ENCODE measurements around the gene PEX12.
"Not testable (repeated sequence)": the region's sequence is repeated elsewhere in the genome, so short reads cannot be mapped to it uniquely, and the experiment has no call there.

The PEX12 gene

GRCh38 chr17:35596530-35597233, 18.3 kb upstream of the PEX12 start:
- H3K4me3 Mint-ChIP-seq, result no peak overlapping the region
- no peaks in the 10 kb centered on the region for H3K27me3 Mint-ChIP-seq
- peaks cover 28 to 48% of the 10 kb centered on the region in 2 donors for H3K36me3 Mint-ChIP-seq
- H3K9me3 Mint-ChIP-seq, result no peaks in the 10 kb centered on the region
- ATAC-seq (replicated peaks), result no peak
- no peaks in the 10 kb centered on the region for H3K4me1 Mint-ChIP-seq
- H3K27ac Mint-ChIP-seq, result no peak overlapping the region
- no peak for DNase-seq

DNA sequence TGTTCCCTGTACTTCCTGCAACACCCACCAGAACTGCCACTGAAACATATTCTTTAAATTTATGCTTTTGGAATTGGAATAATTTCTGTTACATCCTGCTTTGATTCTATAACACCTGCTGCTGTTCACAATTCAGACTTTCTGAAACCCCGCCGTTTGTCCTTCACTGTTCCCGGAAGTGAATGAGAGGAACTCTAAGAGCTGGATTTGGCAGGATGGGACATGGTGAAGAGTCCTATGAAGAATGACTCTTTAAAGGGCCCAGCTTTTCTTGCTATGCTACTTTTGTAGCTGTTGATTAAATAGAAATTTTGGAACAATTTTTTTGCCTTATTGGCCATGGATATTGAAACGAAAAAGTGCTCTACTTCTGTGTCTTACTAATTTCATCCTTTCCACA, 17.7 kb upstream of the PEX12 start:
- no peak for DNase-seq
- Mint-ChIP-seq H3K4me3 (no peak overlapping the region), H3K27ac (no peak overlapping the region), H3K9me3 (no peaks in the 10 kb centered on the region), H3K36me3 (peaks cover 28 to 48% of the 10 kb centered on the region in 2 donors), H3K4me1 (no peaks in the 10 kb centered on the region), H3K27me3 (no peaks in the 10 kb centered on the region)
- ATAC-seq (replicated peaks), result no peak

DNA sequence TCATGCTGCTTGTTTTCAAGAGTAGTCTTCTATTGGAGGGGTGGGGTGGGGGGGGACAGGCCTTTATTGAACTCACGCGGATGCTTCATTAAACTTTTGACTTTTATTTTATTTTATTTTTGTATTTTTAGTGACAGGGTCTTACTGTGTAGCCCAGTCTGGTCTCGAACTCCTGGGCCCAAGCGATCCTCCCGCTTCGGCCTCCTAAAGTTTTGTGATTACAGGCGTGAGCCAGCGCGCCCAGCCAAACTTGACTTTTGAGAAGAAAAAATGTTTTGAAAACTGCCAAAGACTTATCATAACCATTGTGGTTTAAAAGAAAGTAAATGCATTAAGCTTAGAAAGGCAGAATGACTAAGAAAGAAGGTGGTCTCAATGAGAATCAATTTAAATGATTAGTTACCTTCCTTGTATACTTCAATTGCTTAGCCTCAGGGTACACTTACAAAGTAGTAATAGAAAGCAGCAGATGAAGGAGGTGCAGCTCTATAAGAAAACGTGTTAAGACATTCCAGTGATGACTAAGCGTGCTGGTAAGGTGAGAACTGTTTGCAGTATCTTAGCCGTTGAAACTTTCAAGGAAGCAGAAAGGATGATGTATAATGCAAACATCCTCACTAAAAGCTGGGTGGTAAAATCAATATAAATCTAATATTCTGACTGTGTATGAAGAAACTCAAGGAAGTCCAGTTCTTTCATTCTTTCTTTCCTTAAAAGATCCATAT, 10.0 kb upstream of the PEX12 start:
- Mint-ChIP-seq H3K27me3 (no peaks in the 10 kb centered on the region), H3K4me3 (peak overlapping the region; percentile 91 to 93), H3K36me3 (peaks cover 4 to 9% of the 10 kb centered on the region in 2 donors), H3K9me3 (no peaks in the 10 kb centered on the region), H3K4me1 (peaks cover 12 to 32% of the 10 kb centered on the region in 2 donors), H3K27ac (peak overlapping the region; percentile 95)
- ATAC-seq (replicated peaks) (no peak), DNase-seq (no peak)

DNA sequence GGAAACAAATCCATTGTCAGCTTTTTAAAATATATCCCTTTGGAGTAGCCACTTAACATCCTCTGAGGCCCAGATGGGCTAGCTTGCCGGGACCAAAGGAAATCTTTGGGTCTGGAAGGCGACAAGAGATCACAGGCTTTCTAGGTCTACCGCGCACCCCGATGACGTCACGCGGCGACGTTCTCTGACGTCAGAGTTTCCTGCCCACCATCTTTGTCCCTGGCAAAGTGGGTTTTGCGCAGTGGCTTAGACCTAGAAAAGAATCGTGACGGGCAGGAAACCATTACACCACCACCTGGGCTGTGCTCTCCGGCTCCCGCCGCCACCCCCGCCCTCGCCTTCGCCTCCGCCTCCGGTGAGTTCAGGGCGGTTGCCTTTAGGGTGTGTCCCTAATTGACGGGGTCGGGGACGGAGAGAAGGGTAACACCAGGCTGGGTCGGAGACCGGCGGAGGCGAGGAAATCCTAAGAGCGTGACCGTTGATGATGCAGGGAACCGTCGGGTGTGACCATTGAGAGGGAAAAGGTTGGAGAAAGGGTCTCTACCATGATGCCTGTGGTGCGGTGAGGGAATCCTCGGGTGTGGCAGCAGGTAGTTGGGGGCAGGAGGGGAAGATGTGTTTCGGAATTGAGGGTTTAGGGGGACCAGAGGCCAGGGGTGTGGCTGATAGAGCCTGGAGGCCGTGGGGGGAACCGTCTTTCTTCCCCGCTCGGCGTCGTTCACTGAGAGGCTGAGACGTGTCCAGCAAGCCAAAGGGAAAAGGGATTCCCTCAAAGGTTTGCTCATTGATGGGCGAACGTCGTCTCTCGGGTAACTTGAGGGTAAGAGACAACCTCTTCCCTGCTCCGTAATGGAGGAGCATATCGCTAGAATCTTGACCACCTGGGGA, 8.9 kb upstream of the PEX12 start, which contains the start of gene AP2B1:
AP2B1 (plus strand) TSS at position 249 of the 888 bp plus-strand sequence. CDS start 6,709 bp downstream, outside the sequence.
- peak within 1 kb of the TSS; percentile 91 to 93 for H3K4me3 Mint-ChIP-seq
- peak; percentile 93 for DNase-seq
- peaks cover 4 to 9% of the 10 kb centered on the region in 2 donors for H3K36me3 Mint-ChIP-seq
- H3K9me3 Mint-ChIP-seq, result no peaks in the 10 kb centered on the region
- ATAC-seq (replicated peaks), result peak; percentile 97
- H3K27me3 Mint-ChIP-seq, result no peaks in the 10 kb centered on the region
- peaks cover 12 to 32% of the 10 kb centered on the region in 2 donors for H3K4me1 Mint-ChIP-seq
- H3K27ac Mint-ChIP-seq, result peak within 1 kb of the TSS; percentile 95

GRCh38 chr17:35586569-35587073, 8.2 kb upstream of the PEX12 start:
- no peaks in the 10 kb centered on the region for H3K27me3 Mint-ChIP-seq
- peaks cover 12 to 32% of the 10 kb centered on the region in 2 donors for H3K4me1 Mint-ChIP-seq
- peaks cover 4 to 9% of the 10 kb centered on the region in 2 donors for H3K36me3 Mint-ChIP-seq
- ATAC-seq (replicated peaks), result peak; percentile 6 to 7
- DNase-seq, result no peak
- peak overlapping the region; percentile 95 for H3K27ac Mint-ChIP-seq
- H3K4me3 Mint-ChIP-seq, result peak overlapping the region; percentile 91 to 93
- no peaks in the 10 kb centered on the region for H3K9me3 Mint-ChIP-seq

- DNase-seq, result no peak
- Mint-ChIP-seq H3K27me3 (no peaks in the 10 kb centered on the region), H3K4me3 (no peak overlapping the region), H3K4me1 (peaks cover 8 to 14% of the 10 kb centered on the region in 2 donors), H3K27ac (no peak overlapping the region), H3K9me3 (no peaks in the 10 kb centered on the region), H3K36me3 (peaks cover 4 to 6% of the 10 kb centered on the region in 2 donors)
- no peak for ATAC-seq (replicated peaks)
Observed at GRCh38 chr17:35584061-35584460, 5.7 kb upstream of the PEX12 start.

GRCh38 chr17:35578929-35579432, 610 bp upstream of the PEX12 start:
- Mint-ChIP-seq H3K4me1 (peaks cover 15 to 24% of the 10 kb centered on the region in 2 donors), H3K27me3 (no peaks in the 10 kb centered on the region), H3K4me3 (peak overlapping the region; percentile 97 to 100), H3K9me3 (no peaks in the 10 kb centered on the region), H3K36me3 (peaks cover 1 to 12% of the 10 kb centered on the region in 2 donors), H3K27ac (peak overlapping the region; percentile 99)
- DNase-seq, result no peak
- ATAC-seq (replicated peaks), result peak in 1 of 2 donors; percentile 31

- no peak for DNase-seq
- peaks cover 1 to 12% of the 10 kb centered on the region in 2 donors for H3K36me3 Mint-ChIP-seq
- H3K4me1 Mint-ChIP-seq, result peaks cover 15 to 24% of the 10 kb centered on the region in 2 donors
- peak overlapping the region; percentile 99 for H3K27ac Mint-ChIP-seq
- peak in 1 of 2 donors; percentile 14 for ATAC-seq (replicated peaks)
- H3K9me3 Mint-ChIP-seq, result no peaks in the 10 kb centered on the region
- peak overlapping the region; percentile 97 to 100 for H3K4me3 Mint-ChIP-seq
- no peaks in the 10 kb centered on the region for H3K27me3 Mint-ChIP-seq
Observed at GRCh38 chr17:35577830-35578196, 558 bp downstream of the PEX12 start.

GRCh38 chr17:35575759-35576158, 2.6 kb downstream of the PEX12 start:
- peaks cover 3 to 18% of the 10 kb centered on the region in 2 donors for H3K36me3 Mint-ChIP-seq
- no peaks in the 10 kb centered on the region for H3K27me3 Mint-ChIP-seq
- ATAC-seq (replicated peaks) (no peak), DNase-seq (no peak)
- H3K4me1 Mint-ChIP-seq, result peaks cover 15 to 30% of the 10 kb centered on the region in 2 donors
- H3K4me3 Mint-ChIP-seq, result no peak overlapping the region
- H3K9me3 Mint-ChIP-seq, result no peaks in the 10 kb centered on the region
- H3K27ac Mint-ChIP-seq, result no peak overlapping the region

DNA sequence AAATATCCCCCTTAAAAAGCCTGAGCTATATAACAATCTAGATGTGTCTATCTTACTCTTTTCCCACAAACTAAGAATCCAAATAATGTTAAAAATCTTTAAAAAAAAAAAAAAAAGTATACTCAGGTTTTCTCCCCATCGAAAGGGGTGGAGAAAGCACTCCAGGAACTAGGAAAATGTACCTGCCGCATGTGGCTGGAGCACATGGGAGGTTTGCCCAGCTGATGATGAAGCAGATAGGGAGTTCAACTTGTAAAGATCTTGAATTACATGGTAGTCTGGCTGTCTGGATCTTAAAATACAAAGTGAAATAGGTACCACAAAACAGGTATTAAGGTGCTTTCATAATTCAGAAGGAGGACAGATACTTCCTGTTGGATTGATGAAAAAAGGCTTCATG, 9.0 kb downstream of the PEX12 start:
- H3K27me3 Mint-ChIP-seq, result no peaks in the 10 kb centered on the region
- DNase-seq, result no peak
- H3K9me3 Mint-ChIP-seq, result no peaks in the 10 kb centered on the region
- peaks cover 20 to 40% of the 10 kb centered on the region in 2 donors for H3K4me1 Mint-ChIP-seq
- H3K4me3 Mint-ChIP-seq, result peak overlapping the region; percentile 50 to 84
- no peak for ATAC-seq (replicated peaks)
- H3K36me3 Mint-ChIP-seq, result peaks cover 8 to 21% of the 10 kb centered on the region in 2 donors
- no peak overlapping the region for H3K27ac Mint-ChIP-seq

- Mint-ChIP-seq H3K27ac (peak overlapping the region; percentile 98), H3K4me1 (peaks cover 20 to 40% of the 10 kb centered on the region in 2 donors), H3K27me3 (no peaks in the 10 kb centered on the region), H3K4me3 (peak overlapping the region; percentile 84), H3K36me3 (peaks cover 8 to 19% of the 10 kb centered on the region in 2 donors), H3K9me3 (no peaks in the 10 kb centered on the region)
- no peak for DNase-seq
- ATAC-seq (replicated peaks), result peak; percentile 19 to 29
Observed at GRCh38 chr17:35568561-35568960, 9.8 kb downstream of the PEX12 start.

DNA sequence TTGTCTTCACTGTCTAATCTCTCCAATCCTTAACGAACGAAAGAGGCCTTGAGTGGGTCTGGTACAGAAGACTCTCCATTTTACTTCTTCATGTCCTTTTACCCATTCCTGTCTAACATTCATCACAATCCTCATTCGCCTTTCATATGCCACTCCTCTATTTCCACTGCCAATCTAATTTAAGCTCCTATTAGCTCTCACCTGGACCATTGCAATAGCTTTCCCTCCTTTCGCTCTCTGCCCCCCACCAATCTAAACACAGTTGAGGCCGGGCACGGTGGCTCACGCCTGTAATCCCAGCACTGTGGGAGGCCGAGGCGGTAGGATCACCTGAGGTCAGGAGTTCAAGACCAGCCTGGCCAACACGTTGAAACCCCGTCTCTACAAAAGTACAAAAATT, 11.4 kb downstream of the PEX12 start:
- peak overlapping the region; percentile 79 for H3K27ac Mint-ChIP-seq
- no peaks in the 10 kb centered on the region for H3K27me3 Mint-ChIP-seq
- peaks cover 20 to 40% of the 10 kb centered on the region in 2 donors for H3K4me1 Mint-ChIP-seq
- H3K9me3 Mint-ChIP-seq, result no peaks in the 10 kb centered on the region
- H3K36me3 Mint-ChIP-seq, result peaks cover 6 to 16% of the 10 kb centered on the region in 2 donors
- DNase-seq (no peak), ATAC-seq (replicated peaks) (no peak)
- peak overlapping the region; percentile 67 to 84 for H3K4me3 Mint-ChIP-seq

DNA sequence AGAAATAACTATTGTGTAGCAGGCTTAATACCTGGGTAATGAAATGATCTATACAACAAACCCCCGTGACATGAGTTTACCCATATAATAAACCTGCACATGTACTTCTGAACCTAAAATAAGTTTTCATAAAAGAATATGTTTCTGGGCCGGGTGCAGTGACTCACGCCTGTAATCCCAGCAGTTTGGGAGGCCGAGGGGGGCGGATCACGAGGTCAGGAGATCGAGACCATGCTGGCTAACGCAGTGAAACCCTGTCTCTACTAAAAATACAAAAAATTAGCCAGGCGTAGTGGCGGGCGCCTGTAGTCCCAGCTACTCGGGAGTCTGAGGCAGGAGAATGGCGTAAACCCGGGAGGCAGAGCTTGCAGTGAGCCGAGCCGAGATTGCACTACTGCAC, 15.2 kb downstream of the PEX12 start:
- H3K27ac Mint-ChIP-seq; DNase-seq; H3K4me3 Mint-ChIP-seq; H3K36me3 Mint-ChIP-seq; ATAC-seq (replicated peaks); H3K9me3 Mint-ChIP-seq: not testable (repeated sequence)
- peaks cover 10 to 25% of the 10 kb centered on the region in 2 donors for H3K4me1 Mint-ChIP-seq
- H3K27me3 Mint-ChIP-seq, result peaks cover 7 to 15% of the 10 kb centered on the region in 2 donors

Data from stimulated activated naive B cell treated with anti-CD40 and anti-IgM and Interleukin-4, amounts not matched to agents 10 μg/mL and 1 μg/mL and 100 μg/mL, for 72 hours (primary cell).